Mononuclear cell (primary cell): Measurements from ENCODE around the gene DNASE1. TPM values are rescaled to one million over a fixed set of nuclear protein-coding genes. Genes with fewer than 3 reads are reported as not detected.

ENCODE experiments used
- H3K27me3 ChIP-seq: 2 replicates; pipeline ENCODE4 v1.6.0; 2011; ENCODE audit warnings: low read length, control low read depth; ENCODE audit not compliant: insufficient read depth
- H3K4me1 ChIP-seq: 2 replicates; pipeline ENCODE4 v1.5.1; 2011; ENCODE audit warnings: mild to moderate bottlenecking, low read length, control low read depth; ENCODE audit not compliant: insufficient read depth
- H3K4me3 ChIP-seq: 2 replicates; pipeline ENCODE4 v1.5.1; 2011; ENCODE audit warnings: mild to moderate bottlenecking, low read length, moderate library complexity
- H3K9me3 ChIP-seq: 2 replicates; pipeline ENCODE4 v1.5.1; 2011; ENCODE audit warnings: low read depth, mild to moderate bottlenecking, control low read depth, low read length
- total RNA-seq: library from RNA; depleted of rRNA; stranded (reverse); fragments of >200 nt; gene quantifications from one replicate; pipeline ENCODE4 v1.2.3, GENCODE V29; 2012

Gene DNASE1
- total RNA-seq, 1 donor, result 5.7 TPM

DNA sequence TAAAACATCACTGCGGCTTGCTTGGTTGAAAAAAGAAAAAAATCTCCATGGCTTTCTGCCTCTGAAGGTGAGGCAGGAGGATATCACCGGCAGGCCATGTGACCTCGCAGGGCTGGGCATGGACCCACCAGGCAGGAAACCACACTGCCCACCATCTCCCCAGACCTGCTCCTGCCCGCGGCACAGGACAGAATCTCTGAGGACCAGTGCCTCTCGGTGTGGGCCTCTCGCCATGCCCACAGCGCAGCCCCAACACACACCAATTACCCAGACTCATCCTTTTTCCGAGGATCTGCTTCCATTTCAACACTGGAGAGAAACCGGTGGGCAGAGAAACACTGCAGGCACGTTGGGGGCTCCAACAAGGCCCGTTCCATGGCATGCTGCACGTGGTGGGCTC lies 16.2 kb downstream of the DNASE1 start:
- peaks cover 9% of the 10 kb centered on the region for H3K4me1 ChIP-seq
- no peaks in the 10 kb centered on the region for H3K9me3 ChIP-seq
- no peaks in the 10 kb centered on the region for H3K27me3 ChIP-seq
- H3K4me3 ChIP-seq, result no peak overlapping the region

GRCh38 chr16:3671424-3671823 lies 16.9 kb downstream of the DNASE1 start:
- no peaks in the 10 kb centered on the region for H3K9me3 ChIP-seq
- H3K4me1 ChIP-seq, result peaks cover 4% of the 10 kb centered on the region
- no peaks in the 10 kb centered on the region for H3K27me3 ChIP-seq
- no peak overlapping the region for H3K4me3 ChIP-seq

GRCh38 chr16:3672571-3673041 lies 18.1 kb downstream of the DNASE1 start:
- Histone ChIP-seq H3K9me3 (no peaks in the 10 kb centered on the region), H3K4me3 (no peak overlapping the region), H3K27me3 (no peaks in the 10 kb centered on the region), H3K4me1 (peaks cover 4% of the 10 kb centered on the region)

DNA sequence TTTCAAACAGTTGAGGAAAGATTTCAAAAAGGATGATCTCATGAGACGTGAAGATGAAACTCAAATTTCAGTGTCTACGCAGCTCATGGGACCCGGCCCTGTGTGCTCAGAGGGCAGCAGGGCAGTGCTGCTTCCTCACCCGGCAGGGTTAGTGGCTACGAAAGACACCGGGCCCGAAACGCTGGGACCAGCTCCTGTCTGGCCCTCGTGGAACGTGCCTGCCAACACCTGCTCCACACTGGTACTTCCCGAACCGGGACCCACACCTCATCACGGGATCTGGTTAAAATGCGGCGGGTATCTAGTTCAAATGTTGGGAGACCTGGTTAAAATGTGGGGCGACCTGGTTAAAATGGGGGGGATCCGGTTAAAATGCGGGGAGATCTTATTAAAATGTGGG lies 18.7 kb downstream of the DNASE1 start:
- peaks cover 4% of the 10 kb centered on the region for H3K4me1 ChIP-seq
- H3K27me3 ChIP-seq, result no peaks in the 10 kb centered on the region
- H3K9me3 ChIP-seq, result no peaks in the 10 kb centered on the region
- H3K4me3 ChIP-seq, result no peak overlapping the region

DNA sequence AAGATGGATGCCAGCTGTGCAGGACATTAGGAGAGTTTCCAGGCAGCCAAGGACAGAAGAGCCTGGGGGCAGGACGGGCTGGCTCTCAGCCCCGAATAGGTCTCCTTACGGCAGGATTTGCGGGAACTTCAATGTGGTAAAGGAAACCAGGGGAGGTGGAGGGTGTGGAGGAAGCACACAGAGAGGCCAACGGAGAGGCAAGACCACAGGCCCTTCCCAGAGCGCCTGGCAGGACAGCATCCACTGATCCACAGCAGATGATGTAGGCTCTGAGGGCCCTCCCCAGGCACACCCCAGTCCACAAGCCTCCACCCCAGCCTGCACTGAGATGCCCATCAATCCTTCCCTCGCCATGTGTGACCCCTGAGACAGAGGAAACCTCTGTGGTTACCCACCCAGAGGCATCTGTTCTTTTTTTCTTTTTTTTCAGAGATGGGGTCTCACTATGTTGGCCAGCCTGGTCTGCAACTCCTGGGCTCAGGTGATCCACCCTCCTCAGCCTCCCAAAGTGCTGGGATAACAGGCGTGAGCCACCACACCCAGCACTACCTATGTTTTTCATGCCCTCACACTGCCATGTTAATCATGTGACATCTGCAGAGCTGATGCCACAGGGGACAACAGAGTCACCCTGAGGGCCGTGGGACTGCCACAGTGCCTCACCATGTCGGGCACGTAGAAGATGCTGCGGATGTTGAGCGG lies 19.3 kb downstream of the DNASE1 start:
- Histone ChIP-seq H3K4me3 (no peak overlapping the region), H3K9me3 (no peaks in the 10 kb centered on the region), H3K4me1 (peaks cover 4% of the 10 kb centered on the region), H3K27me3 (no peaks in the 10 kb centered on the region)

DNA sequence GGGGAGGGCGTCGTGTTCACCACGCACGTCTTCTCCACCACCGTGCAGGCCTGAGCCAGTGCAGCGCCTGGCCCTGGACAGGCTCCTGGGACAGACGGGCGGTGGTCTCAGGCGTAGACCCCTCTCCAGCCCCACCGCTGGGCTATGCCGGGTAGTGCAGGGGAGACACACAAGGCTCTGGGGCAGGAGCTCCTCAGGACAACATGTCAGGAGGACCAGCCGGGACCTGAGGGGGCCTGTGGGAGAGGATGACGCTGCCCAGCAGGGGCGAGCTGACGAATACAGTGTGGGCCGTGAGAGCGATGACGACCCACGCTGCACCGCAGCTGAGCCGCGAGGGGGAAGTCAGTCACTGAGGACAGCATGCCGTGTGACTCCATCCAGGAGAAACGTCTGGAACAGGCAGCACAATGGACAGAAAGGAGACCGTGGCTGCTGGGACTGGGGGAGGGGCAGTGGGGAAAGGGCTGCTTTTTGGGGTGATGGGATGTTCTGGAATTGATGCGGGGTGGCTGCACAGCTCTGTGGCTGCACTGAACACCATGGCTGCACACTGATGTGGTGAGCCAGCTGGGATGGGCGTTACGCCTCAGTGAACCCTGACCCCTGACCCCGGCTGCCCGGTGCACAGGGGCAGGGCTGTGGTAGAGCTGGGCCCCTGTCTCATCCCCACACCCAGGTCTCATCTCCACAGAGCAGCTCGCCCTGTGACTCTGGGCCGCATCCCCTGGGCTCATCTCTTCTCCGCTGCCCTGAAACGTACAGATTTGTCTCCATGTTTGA lies 20.2 kb downstream of the DNASE1 start:
- no peaks in the 10 kb centered on the region for H3K27me3 ChIP-seq
- H3K4me3 ChIP-seq, result no peak overlapping the region
- H3K4me1 ChIP-seq, result no peaks in the 10 kb centered on the region
- H3K9me3 ChIP-seq, result no peaks in the 10 kb centered on the region

- H3K4me3 ChIP-seq, result no peak overlapping the region
- H3K4me1 ChIP-seq, result no peaks in the 10 kb centered on the region
Measured at GRCh38 chr16:3675601-3676130, 21.2 kb downstream of the DNASE1 start.

GRCh38 chr16:3677994-3678393 lies 23.5 kb downstream of the DNASE1 start:
- no peaks in the 10 kb centered on the region for H3K9me3 ChIP-seq
- no peak overlapping the region for H3K4me3 ChIP-seq
- H3K27me3 ChIP-seq, result no peaks in the 10 kb centered on the region
- H3K4me1 ChIP-seq, result no peaks in the 10 kb centered on the region

More at GRCh38 chr16:3675601-3676130, 21.2 kb downstream of the DNASE1 start:
- Histone ChIP-seq H3K27me3 (no peaks in the 10 kb centered on the region), H3K9me3 (no peaks in the 10 kb centered on the region)

DNA sequence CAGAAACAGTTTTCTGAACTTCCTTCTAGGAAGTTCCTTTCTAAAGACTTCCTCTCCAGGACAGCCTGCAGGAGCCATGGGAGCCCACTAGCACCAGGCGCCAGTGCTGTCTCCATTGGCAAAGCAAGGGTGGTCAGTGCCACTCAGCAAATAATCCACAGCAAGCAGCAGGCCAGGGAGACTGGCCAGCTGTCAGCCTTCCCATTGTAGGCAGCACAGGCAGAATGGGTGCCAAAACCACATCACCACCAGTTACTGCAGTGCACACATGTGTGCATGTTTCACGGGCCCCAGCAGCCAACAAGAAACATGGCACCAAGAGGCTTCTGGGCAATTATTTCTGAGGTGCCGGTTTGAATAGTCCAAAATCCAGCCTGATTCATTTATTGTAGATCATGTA lies 26.7 kb downstream of the DNASE1 start:
- no peaks in the 10 kb centered on the region for H3K4me1 ChIP-seq
- no peak overlapping the region for H3K4me3 ChIP-seq
- H3K9me3 ChIP-seq, result no peaks in the 10 kb centered on the region

GRCh38 chr16:3687021-3687420 lies 32.5 kb downstream of the DNASE1 start:
- Histone ChIP-seq H3K9me3 (no peaks in the 10 kb centered on the region), H3K4me1 (peaks cover 9% of the 10 kb centered on the region), H3K4me3 (no peak overlapping the region), H3K27me3 (no peaks in the 10 kb centered on the region)

More for the DNA sequence above, 26.7 kb downstream of the DNASE1 start:
- H3K27me3 ChIP-seq, result no peaks in the 10 kb centered on the region

DNA sequence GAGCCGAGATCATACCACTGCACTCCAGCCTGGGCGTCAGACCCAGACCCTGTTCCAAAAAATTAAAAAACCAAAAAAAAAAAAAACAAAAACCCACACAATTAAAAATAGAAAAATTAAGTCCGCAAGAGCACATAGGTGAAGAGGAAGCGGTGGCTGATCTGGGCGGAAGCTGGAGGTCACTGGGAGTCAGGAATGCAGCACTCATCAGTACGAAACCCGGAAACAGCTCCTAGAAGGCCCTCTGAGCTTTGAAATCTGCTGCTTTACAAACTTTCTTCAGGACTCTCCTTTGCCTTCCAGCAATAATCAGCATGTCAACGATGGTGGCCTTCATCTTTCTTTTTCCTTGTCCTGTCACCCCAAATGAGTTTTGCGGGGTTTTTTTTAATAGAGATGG lies 33.3 kb downstream of the DNASE1 start:
- Histone ChIP-seq H3K27me3 (no peaks in the 10 kb centered on the region), H3K9me3 (no peaks in the 10 kb centered on the region), H3K4me1 (peaks cover 9% of the 10 kb centered on the region), H3K4me3 (no peak overlapping the region)

- Histone ChIP-seq H3K9me3 (no peaks in the 10 kb centered on the region), H3K27me3 (no peaks in the 10 kb centered on the region), H3K4me1 (peaks cover 9% of the 10 kb centered on the region), H3K4me3 (no peak overlapping the region)
Measured at GRCh38 chr16:3689731-3690130, 35.2 kb downstream of the DNASE1 start.

- Histone ChIP-seq H3K27me3 (no peaks in the 10 kb centered on the region), H3K9me3 (no peaks in the 10 kb centered on the region), H3K4me3 (no peak overlapping the region), H3K4me1 (peaks cover 9% of the 10 kb centered on the region)
Measured at GRCh38 chr16:3690470-3690928, 36.0 kb downstream of the DNASE1 start.

DNA sequence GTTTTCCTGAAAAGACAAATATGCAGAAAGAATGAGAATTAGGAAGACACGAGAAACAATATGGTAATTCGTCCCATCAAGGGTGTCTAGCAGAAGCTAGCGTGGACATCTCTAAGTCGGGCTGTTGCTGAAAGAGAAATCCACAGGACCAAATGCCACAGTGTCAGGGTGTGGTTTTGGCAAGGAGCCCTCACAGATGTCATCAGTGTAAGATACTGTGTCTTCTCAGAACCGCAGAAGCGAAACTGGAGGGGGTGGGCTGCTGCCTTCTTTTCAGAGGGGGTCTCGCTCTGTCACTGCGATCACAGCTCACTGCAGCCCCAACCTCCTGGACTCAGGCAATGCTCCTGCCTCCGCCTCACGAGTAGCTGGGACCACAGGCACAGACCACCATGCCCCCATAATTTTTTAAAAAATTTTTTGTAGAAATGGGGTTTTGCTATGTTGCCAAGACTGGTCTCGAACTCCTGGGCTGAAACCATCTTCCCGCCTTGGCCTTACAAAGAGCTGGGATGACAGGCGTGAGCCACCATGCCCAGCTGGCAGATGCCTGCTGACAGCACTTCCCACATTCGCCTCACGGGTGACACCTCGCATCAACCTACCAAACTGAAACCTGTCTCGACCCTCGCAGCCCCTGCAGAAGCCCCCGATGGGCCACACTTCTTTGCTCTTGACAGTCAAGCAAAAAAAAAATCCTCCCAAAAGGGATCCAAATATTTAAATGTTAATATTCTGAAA lies 36.7 kb downstream of the DNASE1 start:
- H3K4me1 ChIP-seq, result peaks cover 9% of the 10 kb centered on the region
- no peak overlapping the region for H3K4me3 ChIP-seq
- H3K9me3 ChIP-seq, result no peaks in the 10 kb centered on the region
- no peaks in the 10 kb centered on the region for H3K27me3 ChIP-seq

- Histone ChIP-seq H3K4me3 (no peak overlapping the region), H3K4me1 (peaks cover 9% of the 10 kb centered on the region), H3K9me3 (no peaks in the 10 kb centered on the region), H3K27me3 (no peaks in the 10 kb centered on the region)
Measured at GRCh38 chr16:3691761-3692160, 37.3 kb downstream of the DNASE1 start.
